Large intestine (tissue), 3 donors: Measurements from ENCODE around the gene KLK15. TPM values are rescaled to one million over a fixed set of nuclear protein-coding genes. Genes with fewer than 3 reads are reported as not detected.
"Not testable (repeated sequence)": the region's sequence is repeated elsewhere in the genome, so short reads cannot be mapped to it uniquely, and the experiment has no call there.

Source experiments
- DNase-seq, 2 donors: peaks; one replicate each; pipeline versions ENCODE4 v3.0.0 to v3.0.0-alpha.2; 2013
- H3K27ac ChIP-seq: one replicate; pipeline ENCODE4 v1.5.1; 2013; ENCODE audit warnings: low read length
- H3K27me3 ChIP-seq: 2 replicates; pipeline ENCODE4 v1.6.1; 2013; ENCODE audit warnings: low read length; ENCODE audit not compliant: control insufficient read depth, insufficient read depth
- H3K36me3 ChIP-seq: 2 replicates; pipeline ENCODE4 v1.6.1; 2013; ENCODE audit warnings: low read length; ENCODE audit not compliant: control insufficient read depth, insufficient read depth
- H3K4me1 ChIP-seq: one replicate; pipeline ENCODE4 v1.6.1; 2013; ENCODE audit warnings: low read length; ENCODE audit not compliant: control insufficient read depth, insufficient read depth
- H3K4me3 ChIP-seq: one replicate; pipeline ENCODE4 v1.5.1; 2013; ENCODE audit warnings: low read length
- H3K9me3 ChIP-seq: one replicate; pipeline ENCODE4 v1.6.1; 2013; ENCODE audit warnings: mild to moderate bottlenecking, low read depth, low read length, moderate library complexity; ENCODE audit not compliant: control insufficient read depth
- WGBS: methylation state at CpG from one replicate; pipeline ENCODE4 v1.1.5; 2013; ENCODE audit warnings: low lambda C conversion rate; ENCODE audit not compliant: insufficient coverage; 5-methylcytosine and 5-hydroxymethylcytosine counted together
- polyA plus RNA-seq: library from polyadenylated mRNA; unstranded; fragments of 120-200 nt; gene quantifications from one replicate; pipeline ENCODE4 v1.2.1, GENCODE V29; 2013

KLK15 gene
- polyA plus RNA-seq, 1 donor = 0.10 TPM

DNA sequence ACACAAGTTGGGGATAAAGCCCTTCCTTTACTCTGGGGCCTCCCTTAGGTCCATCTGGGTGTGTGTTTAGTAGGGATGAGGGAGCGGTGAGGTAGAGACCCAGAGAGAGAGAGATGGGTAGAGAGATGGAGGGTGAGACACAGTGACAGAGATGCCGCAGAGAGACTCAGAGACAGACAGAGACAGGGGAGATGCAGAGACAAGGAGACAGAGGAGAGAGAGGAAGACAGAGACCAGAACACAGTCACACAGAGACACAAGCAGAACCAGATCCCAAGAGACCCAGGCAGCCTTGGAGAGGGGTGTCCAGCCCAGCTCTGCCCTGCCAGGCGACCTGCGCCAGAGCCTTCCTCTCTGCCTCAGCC is 12.1 kb downstream of the KLK15 start:
- Histone ChIP-seq H3K9me3 (peaks cover 5% of the 10 kb centered on the region), H3K27ac (peak overlapping the region; percentile 31), H3K4me3 (no peak overlapping the region), H3K27me3 (peaks cover 35% of the 10 kb centered on the region), H3K36me3 (no peaks in the 10 kb centered on the region), H3K4me1 (peaks cover 31% of the 10 kb centered on the region)
- DNase-seq = no peak
- 43% methylated on average over 2 of the region's 4 CpGs for WGBS

GRCh38 chr19:50820549-50821247 is 12.7 kb downstream of the KLK15 start:
- H3K27ac ChIP-seq = peak overlapping the region; percentile 29

DNA sequence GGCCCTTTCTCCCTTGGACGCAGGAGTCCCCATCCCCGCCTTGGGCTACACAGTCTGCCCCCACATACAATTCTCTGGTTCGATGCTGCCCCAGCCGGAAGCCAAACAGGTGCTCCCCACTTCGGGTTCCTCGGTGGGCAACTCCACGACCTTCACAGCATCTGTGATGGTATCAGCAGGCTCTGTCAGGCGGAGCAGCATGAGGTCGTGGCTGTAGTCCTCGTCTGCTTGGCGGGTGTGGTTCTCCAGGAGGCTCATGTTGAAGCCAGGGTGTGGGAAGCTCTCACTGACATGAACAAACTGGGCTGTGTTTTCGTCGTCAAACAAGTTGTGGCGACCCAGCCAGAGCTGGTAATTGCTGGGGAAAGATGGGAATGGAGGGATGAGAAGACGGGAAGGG is 13.3 kb downstream of the KLK15 start:
- Histone ChIP-seq H3K36me3 (no peaks in the 10 kb centered on the region), H3K27me3 (peaks cover 38% of the 10 kb centered on the region), H3K9me3 (peaks cover 5% of the 10 kb centered on the region), H3K4me1 (peaks cover 31% of the 10 kb centered on the region), H3K4me3 (no peak overlapping the region), H3K27ac (peak overlapping the region; percentile 29)
- WGBS = 0% methylated on average over 4 of the region's 15 CpGs
- DNase-seq = peak in 1 of 2 donors; percentile 51

More at GRCh38 chr19:50820549-50821247, 12.7 kb downstream of the KLK15 start:
- whole genome bisulfite sequencing = 24% methylated on average over 4 of the region's 21 CpGs
- peak; percentile 62 to 82 for DNase-seq
- H3K9me3 ChIP-seq = peaks cover 5% of the 10 kb centered on the region
- peaks cover 35% of the 10 kb centered on the region for H3K27me3 ChIP-seq
- H3K36me3 ChIP-seq = no peaks in the 10 kb centered on the region
- peak overlapping the region; percentile 10 for H3K4me3 ChIP-seq
- peaks cover 31% of the 10 kb centered on the region for H3K4me1 ChIP-seq

DNA sequence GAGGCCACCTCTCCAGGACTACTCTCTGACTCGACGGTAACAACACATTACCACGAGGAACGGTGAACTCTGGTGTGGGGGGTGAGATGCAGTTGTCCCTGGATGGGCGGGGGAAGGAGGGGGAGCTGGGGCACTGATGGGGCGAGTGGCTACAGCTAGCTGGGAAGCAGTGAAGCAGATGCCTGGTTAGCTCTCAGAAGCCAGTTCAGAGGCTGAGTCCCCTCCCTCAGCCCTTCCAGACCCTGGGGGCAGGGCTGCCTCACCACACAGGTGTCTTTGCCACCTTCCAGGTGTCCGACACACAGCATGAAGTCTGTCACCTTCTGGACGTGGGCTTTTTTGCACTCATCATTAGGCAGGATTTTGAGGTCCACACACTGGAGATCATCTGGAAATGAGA is 13.7 kb downstream of the KLK15 start:
- no peak overlapping the region for H3K4me3 ChIP-seq
- WGBS = no CpG with 5 or more reads among the region's 8 CpGs

GRCh38 chr19:50818859-50819472 is 14.4 kb downstream of the KLK15 start:
- peaks cover 38% of the 10 kb centered on the region for H3K27me3 ChIP-seq

More for the DNA sequence above, 13.7 kb downstream of the KLK15 start:
- peaks cover 31% of the 10 kb centered on the region for H3K4me1 ChIP-seq
- no peak for DNase-seq
- H3K36me3 ChIP-seq = no peaks in the 10 kb centered on the region
- H3K27me3 ChIP-seq = peaks cover 38% of the 10 kb centered on the region
- no peak overlapping the region for H3K27ac ChIP-seq
- peaks cover 5% of the 10 kb centered on the region for H3K9me3 ChIP-seq

DNA sequence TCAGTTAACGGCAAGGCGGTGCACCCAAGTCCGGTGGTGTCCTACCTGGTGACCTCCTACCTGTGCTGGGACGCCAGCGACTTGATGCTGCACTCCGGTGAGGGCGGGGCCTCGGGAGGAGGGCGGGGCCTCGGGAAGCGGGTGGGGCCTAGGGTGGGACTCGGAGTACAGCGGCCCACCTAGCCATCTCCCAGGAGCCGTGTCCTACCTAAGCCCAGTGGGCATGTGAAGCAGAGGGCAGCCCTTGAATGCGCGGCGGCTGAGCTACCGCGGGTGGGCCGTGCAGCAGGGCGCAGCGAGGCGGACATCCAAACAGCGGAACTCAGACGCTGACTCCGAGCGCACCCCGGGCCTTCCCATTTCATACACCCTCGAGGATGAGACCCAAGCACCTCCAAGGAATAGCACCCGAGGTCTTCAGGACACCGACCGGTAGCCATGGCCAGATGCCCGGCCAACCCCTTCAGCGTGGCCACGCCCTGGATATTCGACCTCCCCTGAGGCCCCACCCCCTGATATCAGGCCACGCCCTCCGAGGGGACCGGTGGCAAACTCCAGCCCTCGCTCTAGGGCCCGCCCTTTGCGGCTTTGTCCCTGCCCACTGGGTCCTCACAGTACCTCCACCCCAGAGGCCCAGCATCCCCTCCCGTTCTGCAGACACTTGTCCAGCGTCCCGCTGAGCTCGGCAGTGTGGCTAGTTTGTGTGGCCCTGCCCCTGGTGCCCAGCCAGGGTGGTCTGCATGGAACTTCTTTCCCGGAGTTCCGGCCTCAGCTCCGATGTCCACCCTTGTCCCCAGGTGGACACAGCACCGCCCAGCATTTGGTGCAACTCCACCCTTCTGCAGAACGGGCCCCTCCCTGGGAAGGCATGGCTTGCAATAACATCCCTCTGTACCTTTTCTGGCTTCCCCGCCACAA is 15.2 kb downstream of the KLK15 start:
- H3K27ac ChIP-seq = no peak overlapping the region
- H3K4me1 ChIP-seq = peaks cover 24% of the 10 kb centered on the region
- H3K9me3 ChIP-seq = peaks cover 5% of the 10 kb centered on the region
- peak; percentile 49 to 65 for DNase-seq
- no CpG with 5 or more reads among the region's 52 CpGs for WGBS
- H3K27me3 ChIP-seq = peaks cover 38% of the 10 kb centered on the region
- no peaks in the 10 kb centered on the region for H3K36me3 ChIP-seq
- peak overlapping the region; percentile 33 for H3K4me3 ChIP-seq

More at GRCh38 chr19:50818859-50819472, 14.4 kb downstream of the KLK15 start:
- Histone ChIP-seq H3K4me3 (no peak overlapping the region), H3K27ac (no peak overlapping the region), H3K36me3 (no peaks in the 10 kb centered on the region), H3K9me3 (peaks cover 5% of the 10 kb centered on the region), H3K4me1 (peaks cover 30% of the 10 kb centered on the region)
- peak; percentile 35 to 65 for DNase-seq
- no CpG with 5 or more reads among the region's 12 CpGs for WGBS

DNA sequence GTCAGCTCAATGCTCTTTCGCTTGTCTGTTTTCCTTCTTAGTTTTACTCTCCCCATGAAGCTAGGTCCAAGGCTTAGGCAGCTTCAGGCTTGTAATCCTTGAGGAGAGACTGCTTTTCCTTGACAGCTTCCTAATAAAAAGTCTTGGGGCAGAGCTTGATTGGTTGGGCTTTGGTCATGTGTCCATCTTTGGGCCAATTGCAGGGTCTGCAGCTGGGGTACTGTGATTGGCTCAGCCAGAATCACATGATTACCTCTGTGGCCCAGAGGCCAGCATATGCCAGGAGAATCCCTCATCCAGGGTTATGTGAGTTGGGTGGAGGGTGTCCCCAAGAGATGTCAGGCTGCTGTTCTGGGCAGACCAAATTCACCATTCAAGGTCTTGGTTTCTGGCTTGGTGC is 17.9 kb downstream of the KLK15 start:
- Histone ChIP-seq H3K36me3 (no peaks in the 10 kb centered on the region), H3K9me3 (peaks cover 5% of the 10 kb centered on the region), H3K4me3 (no peak overlapping the region), H3K27me3 (peaks cover 30% of the 10 kb centered on the region), H3K4me1 (peaks cover 10% of the 10 kb centered on the region), H3K27ac (no peak overlapping the region)
- WGBS = no CpG with 5 or more reads among the region's 1 CpG
- no peak for DNase-seq

GRCh38 chr19:50814883-50815282 is 18.5 kb downstream of the KLK15 start:
- Histone ChIP-seq H3K27ac (no peak overlapping the region), H3K4me3 (no peak overlapping the region), H3K36me3 (no peaks in the 10 kb centered on the region), H3K4me1 (peaks cover 8% of the 10 kb centered on the region), H3K9me3 (peaks cover 5% of the 10 kb centered on the region), H3K27me3 (peaks cover 30% of the 10 kb centered on the region)
- DNase-seq = no peak
- WGBS = 100% methylated on average over 1 of the region's 5 CpGs

DNA sequence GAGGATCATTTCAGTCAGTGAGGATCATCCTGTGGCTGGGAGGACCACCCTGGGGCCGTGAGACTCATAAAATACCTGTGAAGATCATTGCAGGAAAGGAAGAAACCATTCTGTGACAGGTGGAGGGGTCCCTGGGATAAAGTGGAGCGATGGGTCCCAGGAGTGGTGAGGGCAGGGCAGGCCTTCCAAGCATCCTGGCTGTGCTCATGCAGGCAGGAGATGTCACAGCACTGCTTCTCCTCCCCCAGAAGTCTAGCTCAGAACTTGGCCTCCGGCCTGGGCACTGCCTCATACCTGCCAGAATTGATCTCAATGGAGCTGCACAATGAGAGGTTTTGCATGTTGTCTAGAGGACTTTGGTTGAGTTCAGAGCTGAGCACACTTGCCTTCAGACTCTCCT is 20.9 kb downstream of the KLK15 start:
- no CpG with 5 or more reads among the region's 3 CpGs for WGBS
- no peak for DNase-seq
- no peaks in the 10 kb centered on the region for H3K4me1 ChIP-seq
- no peaks in the 10 kb centered on the region for H3K36me3 ChIP-seq
- H3K9me3 ChIP-seq = no peaks in the 10 kb centered on the region
- no peak overlapping the region for H3K4me3 ChIP-seq
- peaks cover 8% of the 10 kb centered on the region for H3K27me3 ChIP-seq
- H3K27ac ChIP-seq = no peak overlapping the region

GRCh38 chr19:50811622-50812238 is 21.6 kb downstream of the KLK15 start:
- not testable (repeated sequence) for H3K4me3 ChIP-seq, H3K27me3 ChIP-seq
- no CpG with 5 or more reads among the region's 3 CpGs for WGBS

More at GRCh38 chr19:50811622-50812238, 21.6 kb downstream of the KLK15 start:
- H3K36me3 ChIP-seq, DNase-seq, H3K4me1 ChIP-seq, H3K9me3 ChIP-seq, H3K27ac ChIP-seq: not testable (repeated sequence)
